Measurements from ENCODE around the gene KIF21A.
"Not testable (repeated sequence)": the region's sequence is repeated elsewhere in the genome, so short reads cannot be mapped to it uniquely, and the experiment has no call there.

KIF21A gene, protein sequence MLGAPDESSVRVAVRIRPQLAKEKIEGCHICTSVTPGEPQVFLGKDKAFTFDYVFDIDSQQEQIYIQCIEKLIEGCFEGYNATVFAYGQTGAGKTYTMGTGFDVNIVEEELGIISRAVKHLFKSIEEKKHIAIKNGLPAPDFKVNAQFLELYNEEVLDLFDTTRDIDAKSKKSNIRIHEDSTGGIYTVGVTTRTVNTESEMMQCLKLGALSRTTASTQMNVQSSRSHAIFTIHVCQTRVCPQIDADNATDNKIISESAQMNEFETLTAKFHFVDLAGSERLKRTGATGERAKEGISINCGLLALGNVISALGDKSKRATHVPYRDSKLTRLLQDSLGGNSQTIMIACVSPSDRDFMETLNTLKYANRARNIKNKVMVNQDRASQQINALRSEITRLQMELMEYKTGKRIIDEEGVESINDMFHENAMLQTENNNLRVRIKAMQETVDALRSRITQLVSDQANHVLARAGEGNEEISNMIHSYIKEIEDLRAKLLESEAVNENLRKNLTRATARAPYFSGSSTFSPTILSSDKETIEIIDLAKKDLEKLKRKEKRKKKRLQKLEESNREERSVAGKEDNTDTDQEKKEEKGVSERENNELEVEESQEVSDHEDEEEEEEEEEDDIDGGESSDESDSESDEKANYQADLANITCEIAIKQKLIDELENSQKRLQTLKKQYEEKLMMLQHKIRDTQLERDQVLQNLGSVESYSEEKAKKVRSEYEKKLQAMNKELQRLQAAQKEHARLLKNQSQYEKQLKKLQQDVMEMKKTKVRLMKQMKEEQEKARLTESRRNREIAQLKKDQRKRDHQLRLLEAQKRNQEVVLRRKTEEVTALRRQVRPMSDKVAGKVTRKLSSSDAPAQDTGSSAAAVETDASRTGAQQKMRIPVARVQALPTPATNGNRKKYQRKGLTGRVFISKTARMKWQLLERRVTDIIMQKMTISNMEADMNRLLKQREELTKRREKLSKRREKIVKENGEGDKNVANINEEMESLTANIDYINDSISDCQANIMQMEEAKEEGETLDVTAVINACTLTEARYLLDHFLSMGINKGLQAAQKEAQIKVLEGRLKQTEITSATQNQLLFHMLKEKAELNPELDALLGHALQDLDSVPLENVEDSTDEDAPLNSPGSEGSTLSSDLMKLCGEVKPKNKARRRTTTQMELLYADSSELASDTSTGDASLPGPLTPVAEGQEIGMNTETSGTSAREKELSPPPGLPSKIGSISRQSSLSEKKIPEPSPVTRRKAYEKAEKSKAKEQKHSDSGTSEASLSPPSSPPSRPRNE (N-terminal part only)

DNA sequence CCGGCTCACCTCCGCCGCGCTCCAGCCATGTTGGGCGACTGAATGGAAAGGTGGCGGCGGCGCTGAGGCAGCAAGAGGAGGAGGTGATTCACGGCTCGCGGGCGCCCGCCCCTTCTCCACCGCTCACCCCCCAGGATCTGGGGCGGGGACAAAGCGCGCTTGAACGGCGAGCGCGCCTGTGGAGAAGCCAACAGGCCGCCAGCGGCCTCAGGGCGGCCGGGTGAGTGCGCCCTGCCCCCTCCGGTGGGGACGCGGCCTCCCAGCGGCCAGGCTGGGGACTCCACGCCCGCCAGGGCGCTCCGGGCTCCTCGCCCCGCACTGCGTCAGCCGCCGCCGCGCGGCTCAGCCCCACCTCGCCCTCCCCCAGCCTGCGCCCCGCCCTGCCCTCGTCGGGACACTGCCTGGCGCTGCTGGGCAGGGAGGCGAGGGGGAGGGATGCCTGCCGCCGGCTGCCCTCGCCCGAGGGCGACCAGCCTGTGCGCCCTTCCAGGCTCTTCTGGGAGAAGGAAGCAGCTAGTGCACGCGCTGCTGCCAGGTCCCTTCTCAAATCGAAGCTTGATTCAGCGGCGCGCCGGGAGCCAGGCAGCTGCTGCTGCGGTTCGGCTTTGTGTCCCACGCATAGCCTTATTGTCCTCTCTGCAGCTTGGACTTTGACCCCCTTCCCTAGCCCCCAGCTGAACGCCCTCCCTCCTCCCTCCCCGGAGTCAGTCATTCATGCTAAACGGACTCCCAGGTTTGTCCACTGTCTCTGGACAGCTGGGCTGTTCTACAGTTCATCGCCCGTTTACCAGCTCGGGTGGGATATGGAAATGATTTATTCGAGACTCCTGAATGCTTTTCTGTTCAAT is at the start of gene KIF21A:
TSS of gene KIF21A (minus strand) at position 40 of the 848 bp plus-strand sequence. CDS start 150 bp downstream, outside the sequence.
- DNase-seq = peak; percentile 87
- ATAC-seq = peak; percentile 97

DNA sequence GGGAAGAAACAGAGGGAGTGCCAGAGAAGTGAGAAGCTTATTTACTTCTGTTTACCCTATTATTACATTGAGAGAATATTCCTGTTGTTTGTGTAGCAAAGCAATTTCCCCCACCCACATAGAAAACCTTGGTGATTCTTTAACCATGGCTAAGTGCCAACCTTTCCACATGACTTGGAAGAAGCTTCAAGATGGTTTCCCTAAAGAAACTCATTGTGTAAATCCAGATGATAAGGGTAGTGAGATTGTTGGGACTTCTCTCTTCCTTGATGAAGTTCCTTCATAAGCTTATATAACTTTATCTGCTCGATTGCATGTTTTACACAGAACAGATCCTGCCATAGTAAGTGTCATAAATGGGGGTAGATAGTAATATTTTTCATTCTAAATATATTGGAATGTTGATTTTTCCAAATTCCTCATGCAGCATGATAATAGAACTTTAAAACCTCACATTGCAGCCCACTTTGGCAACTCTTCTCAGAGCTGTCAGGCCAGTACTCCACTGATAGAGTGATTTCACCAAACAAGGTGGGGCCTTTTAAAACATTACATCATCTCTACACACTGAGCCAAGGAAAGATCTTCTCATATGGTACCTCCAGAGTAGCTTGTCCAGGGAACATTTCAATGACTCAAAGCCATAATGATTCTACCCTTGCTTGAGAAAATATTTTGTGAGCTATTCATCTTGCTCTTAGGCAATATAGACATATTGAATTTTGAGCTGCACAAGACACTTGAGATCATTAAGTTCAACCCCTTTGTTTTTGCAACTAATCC is 47.8 kb upstream of the KIF21A start:
- ATAC-seq = no peak
- DNase-seq = no peak

DNA sequence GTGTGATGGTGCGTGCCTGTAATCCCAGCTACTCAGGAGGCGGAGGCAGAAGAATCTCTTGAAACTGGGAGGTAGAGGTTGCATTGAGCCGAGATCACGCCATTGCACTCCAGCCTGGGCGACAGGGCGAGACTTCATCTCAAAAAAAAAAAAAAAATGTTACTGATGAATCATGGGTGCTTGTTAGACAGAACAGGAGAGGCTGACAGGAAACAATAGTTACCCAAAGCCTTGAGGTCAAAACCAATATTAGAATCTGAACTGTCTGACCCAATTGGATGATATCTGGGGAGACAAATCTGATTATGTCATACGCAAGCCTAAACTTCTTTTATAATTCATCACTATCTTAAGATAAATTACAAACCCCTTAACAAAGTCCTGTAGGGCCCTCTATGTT is 40.7 kb upstream of the KIF21A start:
- no peak for DNase-seq
- ATAC-seq = no peak

DNA sequence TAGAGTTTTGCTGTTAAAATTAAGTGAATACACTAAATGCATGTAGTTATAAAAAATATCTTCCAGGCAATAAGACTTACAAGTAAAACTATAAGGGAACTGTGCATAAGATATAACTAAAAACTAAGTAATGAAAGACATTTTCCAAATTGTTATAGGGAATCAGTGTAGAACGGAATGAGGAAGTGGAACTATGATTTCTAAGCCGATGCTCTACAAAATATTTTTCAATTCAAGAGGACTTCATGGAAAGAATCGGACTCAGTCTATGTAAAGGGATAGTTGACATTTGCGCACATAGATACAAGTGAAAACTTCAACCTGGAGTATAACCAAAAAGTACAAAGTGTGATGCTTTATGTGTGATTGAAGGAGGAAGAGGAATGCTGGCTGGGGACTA is 40.1 kb upstream of the KIF21A start:
- DNase-seq (no peak), ATAC-seq (no peak)

DNA sequence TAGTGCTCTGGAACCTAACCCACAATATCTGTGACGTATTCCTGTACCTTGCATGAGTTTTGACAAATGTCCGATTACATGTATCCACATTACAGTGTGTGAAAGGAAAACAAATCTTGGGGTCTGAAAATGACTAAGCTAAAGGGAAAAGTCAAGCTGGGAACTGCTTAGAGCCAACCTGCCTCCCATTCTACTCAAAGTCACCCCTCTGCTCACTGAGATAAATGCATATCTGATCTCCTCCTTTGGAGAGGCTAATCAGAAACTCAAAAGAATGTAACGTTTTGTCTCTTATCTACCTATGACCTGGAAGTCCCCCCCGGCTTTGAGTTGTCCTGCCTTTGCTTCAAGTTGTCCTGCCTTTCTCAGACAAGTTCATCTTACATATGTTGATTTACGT is 34.0 kb upstream of the KIF21A start:
- ATAC-seq (no peak), DNase-seq (no peak)

DNA sequence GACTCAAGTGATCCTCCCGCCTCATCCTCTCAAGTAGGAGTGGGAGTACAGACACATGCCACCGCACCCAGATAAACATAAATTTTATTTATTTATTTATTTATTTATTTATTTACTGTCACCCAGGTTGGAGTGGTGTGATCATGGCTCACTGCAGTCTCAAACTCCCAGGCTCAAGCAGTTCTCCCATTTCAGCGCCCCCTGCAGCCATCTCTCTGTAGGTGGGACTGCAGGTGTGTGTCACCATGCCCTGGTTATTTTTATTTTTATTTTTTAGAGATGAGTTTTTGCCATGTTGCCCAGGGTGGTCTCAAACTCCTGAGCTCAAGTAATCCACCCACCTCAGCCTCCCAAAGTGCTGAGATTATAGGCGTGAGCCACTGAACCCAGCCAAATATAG is 33.2 kb upstream of the KIF21A start:
- ATAC-seq = no peak
- no peak for DNase-seq

DNA sequence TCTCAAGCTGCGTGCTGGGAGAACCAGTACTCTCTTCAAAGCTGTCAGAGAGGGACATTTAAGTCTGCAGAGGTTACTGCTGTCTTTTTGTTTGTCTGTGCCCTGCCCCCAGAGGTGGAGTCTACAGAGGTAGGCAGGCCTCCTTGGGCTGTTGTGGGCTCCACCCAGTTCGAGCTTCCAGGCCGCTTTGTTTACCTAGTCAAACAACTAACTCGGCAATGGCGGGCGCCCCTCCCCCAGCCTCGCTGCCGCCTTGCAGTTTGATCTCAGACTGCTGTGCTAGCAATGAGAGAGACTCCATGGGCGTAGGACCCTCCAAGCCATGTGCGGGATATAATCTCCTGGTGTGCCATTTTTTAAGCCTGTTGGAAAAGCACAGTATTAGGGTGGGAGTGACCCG is 32.2 kb upstream of the KIF21A start:
- not testable (repeated sequence) for ATAC-seq, DNase-seq

DNA sequence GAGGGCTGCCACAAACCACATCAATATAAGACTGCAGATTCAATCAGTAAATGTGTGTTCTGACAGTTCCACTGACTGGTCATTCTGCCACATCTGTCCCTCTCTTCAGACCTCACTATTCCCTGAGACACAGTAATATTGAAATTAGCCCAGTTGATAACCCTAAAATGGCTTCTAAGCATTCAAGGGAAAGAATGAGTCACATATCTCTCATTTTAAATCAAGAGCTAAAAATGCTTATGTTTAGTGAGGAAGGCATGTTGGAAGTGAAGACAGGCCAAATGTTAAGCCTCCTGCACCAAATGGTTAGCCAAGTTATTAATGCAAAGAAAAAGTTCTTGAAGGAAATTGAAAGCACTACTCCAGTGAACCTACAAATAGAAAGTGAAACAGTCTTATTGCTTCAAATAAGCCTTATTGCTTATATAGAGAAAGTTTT is 24.5 kb upstream of the KIF21A start:
- DNase-seq (no peak), ATAC-seq (peak; percentile 96)

DNA sequence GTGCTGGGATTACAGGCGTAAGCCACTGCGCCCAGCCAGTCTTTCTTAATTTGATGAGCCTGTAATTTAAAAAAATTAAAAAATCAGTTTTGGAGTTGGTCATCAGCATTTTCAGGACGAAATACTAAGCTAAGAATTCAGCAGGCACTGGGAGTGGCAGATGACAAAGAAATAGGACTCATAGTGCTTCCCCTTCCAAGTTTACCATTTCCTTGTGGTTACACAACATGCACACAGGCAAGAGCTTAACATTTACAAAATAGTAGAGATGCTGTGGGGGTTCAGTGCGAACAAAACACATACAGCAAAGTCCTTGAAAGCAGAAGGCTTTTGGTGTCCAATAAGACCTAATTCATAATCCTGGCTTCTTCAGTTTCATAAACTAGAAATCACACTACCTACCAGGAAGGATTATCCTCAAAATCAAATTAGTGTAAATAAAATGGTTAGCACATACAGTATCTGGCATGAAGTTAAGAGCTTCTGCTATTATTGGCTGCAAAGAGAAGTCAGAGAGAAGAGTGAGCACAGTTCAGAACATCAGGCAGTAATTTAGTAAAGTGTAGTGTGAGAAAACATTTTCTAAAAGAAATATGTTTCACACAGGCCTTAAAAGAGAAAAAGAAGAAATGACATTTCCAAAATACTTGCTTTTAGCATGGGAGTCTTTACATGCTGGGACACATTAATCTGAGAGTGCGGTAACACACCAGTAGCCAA is 22.2 kb upstream of the KIF21A start:
- no peak for ATAC-seq
- DNase-seq = no peak

DNA sequence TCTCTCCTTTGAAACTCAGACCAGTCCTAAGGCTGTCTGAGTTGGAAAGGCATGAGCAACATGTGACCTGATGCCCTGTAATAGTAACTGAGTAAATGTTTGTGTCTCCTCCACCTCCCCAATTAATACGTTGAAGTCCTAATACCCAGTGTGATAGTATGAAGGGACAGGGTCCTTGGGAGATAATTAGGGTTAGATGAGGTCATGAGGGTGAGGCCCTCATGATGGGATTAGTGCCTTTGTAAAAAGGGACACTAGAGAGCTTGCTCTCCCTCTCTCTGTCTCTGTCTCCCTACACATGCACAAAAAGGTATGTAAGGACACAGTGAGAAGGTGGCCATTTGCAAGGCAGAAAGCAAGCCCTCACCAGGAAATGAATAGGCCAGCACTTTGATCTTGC is 18.1 kb upstream of the KIF21A start:
- ATAC-seq (no peak), DNase-seq (no peak)

DNA sequence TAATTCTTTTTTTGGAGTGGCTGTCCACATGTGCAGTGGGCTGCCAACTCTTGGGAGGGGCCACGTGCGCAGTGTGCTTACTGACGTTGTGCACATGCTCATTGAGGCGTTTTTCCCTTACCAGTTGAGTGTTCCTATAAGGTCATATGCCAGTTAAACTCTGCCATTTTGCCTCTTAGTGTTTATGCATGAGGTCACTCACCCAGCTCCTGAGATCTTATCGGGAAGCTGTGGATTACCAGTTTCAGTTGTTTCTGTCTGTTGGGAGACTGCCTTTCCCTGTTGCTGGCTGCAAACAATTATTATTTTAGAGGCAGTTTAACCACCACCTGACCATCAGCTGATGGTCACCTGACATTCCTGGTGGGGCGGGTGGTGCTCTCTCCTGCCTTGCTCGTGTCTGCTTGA is 16.1 kb upstream of the KIF21A start:
- no peak for ATAC-seq
- DNase-seq = no peak

DNA sequence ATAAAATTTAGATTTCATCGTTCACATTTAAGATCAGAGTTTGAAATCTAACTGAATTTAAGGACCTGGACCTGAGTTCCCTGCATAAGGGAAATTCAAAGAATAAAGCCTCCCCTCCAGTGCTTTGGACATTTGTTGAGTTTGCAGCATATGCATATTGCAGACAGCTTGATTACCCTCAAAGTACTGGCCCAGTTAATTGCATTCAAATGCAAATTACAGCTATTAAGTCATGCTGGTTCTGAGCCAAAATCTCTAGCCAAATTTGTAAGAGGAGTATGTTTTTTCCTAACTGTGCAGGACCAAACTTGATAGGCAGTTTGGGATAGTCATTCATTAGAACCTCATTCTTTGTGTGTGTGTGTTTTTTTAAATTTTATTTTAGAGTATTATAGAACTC is 9.1 kb upstream of the KIF21A start:
- ATAC-seq (no peak), DNase-seq (no peak)

DNA sequence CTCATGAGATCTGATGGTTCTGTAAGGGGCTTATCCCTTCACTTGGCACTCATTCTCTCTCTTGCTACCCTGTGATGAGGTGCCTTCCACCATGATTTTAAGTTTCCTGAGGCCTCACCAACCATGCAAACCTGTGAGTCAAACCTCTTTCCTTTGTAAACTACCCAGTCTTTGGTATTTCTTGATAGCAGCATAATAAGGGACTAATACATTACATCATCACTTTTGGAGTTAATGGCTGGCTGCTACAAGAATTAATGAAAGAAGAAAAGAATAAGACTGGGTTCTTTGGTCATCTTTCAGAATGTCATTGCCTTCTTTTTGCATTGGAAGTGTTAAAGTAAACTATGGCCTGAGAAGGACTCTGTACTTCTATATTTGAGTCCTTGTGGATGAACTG is 5.1 kb upstream of the KIF21A start:
- no peak for ATAC-seq

DNA sequence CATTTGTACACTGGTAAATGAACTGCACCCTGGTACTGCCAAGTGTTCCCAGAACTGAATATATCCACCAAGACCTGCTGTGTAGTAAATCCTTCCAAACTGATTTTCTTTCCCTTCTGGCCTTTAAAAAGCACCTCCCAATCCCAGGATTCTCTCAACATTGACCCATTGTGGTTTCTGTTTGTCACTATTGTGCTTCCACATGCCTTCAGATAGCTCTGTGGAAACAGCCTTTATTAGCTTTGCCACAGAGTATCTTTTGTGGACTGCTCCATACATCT is 949 bp upstream of the KIF21A start:
- DNase-seq = no peak

More for the DNA sequence above, 5.1 kb upstream of the KIF21A start:
- no peak for DNase-seq

DNA sequence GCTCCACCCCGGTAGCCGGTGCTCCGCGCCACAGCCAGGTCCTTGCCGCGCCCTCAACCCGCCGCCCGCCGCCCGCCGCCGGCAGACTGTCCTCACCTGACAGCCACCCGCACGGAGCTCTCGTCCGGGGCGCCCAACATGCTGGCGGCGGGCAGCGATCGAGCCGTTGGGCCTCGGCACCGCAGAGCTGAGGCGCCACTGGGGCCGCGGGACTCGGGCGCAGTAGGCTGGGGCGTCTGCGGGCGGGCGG is 164 bp downstream of the KIF21A start:
- ATAC-seq = no peak
- no peak for DNase-seq

More for the DNA sequence above, 949 bp upstream of the KIF21A start:
- no peak for ATAC-seq

DNA sequence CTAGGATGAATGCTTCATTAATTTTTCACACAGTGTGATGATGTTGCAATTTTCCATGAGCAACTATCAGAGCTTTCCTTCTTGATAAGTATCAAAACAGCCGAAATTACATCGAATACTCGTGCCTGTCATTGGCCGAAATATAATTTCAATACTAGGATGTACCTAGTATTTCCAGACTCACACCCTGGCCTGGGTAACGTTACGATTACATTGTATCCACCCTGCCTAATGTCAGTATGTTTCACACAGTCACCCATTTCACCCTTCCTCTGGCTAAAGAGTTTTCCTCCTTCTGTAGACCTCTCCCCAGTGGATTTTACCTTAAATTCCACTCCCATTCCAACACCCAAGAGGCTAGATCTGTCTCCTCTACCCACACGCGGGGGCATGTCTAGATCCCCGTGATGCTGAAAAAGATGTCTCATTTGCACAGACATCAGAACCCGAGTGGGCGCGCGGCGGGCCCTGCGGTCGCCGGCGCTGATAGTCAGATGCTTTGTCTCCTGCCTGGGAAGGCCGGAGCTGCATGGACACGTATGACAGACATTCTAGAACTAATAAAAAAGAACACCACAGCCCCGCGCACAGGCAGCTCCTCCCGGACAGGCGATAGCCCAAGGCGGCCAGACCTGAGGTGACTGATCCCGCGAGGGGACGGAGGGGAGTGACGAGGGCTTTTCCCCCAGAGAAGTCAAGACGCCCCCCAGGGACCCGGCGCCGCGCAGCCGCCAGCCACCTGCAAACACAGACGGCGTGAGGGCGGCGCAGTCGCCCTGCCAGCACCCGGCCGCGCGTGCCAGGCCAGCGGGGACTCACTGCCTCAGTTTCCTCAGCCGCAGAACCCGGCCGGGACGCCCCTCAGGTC is 723 bp downstream of the KIF21A start:
- DNase-seq = peak; percentile 59
- ATAC-seq = peak; percentile 3

DNA sequence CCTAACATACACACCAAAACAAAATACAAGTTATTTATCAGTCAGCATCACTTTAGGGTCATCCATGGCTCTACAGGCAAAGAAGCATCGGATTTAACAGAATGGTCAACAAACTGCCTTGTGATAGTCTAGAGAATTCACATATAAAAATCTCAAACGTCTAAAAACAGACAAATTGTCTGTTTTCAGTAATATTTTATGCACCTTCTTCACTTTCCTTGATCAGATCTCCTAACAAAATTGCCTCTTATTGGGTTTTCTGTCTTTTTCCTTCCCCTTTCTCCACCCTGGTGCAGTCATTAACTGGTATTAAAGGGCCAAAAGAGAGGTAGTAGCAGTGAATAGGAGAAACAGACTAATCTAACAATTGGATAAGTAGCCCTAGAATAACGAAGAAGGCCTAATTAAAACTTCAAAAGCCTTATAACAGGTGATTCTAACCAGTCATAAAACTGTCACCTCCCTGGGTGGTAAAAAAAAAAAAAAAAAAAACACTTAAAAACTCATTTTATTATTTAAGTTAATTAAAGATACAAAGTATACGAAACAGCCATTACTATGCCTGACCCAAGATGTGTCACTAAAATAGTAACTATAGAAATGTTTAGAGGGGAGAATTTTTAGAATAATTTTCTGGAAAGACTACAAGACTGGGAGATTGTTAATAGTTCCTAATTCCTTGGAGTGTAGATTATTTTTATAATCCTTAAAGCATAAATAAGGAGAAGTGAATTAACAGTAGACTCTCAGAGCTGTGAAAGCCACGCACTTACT is 1.5 kb downstream of the KIF21A start:
- DNase-seq = no peak
- no peak for ATAC-seq

DNA sequence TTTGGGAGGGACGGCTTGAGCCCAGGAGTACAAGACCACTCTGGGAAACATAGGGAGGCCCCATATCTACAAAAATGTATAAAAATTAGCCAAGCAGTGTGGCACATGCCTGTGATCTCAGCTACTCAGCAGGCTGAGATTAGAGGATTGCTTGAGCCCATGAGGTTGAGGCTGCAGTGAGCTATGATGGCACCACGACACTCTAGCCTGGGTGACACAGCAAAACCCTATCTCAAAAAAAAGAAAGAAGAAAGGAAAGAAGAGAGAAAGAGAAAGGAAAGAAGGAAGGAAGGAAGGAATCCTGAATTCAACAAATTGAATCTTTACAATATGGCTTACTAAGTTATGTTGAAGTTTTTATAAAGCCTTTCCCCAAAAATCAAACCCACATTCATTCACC is 2.1 kb downstream of the KIF21A start:
- ATAC-seq (no peak), DNase-seq (no peak)

DNA sequence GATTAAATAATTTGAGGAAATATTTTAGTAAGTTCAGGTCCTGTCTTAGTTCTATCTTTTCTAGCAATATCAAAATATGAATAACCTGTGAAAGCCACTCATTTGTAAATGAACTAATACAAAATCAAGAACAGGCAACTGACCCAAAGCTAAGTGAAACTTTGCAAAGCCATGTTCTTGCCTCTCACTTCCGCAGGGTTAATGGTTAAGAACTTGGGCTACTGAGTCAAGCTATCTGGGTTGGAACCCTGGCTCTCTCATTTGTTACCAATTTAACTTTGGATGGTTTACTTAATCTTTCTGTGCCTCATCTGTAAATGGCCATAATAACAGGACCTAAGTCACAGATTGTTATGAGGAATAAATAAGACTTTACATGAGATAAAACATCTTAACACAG is 2.8 kb downstream of the KIF21A start:
- DNase-seq (no peak), ATAC-seq (no peak)
